Limb (tissue), 2 donors: ENCODE results near the gene ACER1.
"Not testable (repeated sequence)": the region's sequence is repeated elsewhere in the genome, so short reads cannot be mapped to it uniquely, and the experiment has no call there.

ENCODE experiments used
- DNase-seq, 2 donors: peaks; one replicate each; pipeline ENCODE4 v3.0.0-alpha.2; 2016; ENCODE audit errors: extremely low spot score in 2 of 2

Gene ACER1

DNA sequence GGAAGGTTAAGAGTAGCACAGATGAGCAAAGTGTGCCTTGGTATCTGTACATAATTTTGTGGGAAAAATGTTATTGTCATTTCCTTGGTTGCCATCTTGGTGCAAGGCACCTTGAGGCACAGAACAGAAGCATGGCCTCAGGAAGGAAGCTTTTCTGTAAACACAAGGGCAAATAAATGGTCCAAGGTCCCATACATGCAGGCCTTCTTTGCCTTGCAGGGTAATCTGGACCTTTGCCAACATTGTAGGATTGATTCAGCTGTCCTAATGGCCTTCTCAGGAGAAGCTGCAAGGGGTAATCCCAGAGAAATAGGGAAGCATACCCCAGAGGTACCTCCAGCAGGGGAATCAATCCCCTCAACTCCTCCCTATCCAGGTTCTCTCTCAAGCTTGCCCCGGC lies 44.7 kb downstream of the ACER1 start:
- DNase-seq = no peak

DNA sequence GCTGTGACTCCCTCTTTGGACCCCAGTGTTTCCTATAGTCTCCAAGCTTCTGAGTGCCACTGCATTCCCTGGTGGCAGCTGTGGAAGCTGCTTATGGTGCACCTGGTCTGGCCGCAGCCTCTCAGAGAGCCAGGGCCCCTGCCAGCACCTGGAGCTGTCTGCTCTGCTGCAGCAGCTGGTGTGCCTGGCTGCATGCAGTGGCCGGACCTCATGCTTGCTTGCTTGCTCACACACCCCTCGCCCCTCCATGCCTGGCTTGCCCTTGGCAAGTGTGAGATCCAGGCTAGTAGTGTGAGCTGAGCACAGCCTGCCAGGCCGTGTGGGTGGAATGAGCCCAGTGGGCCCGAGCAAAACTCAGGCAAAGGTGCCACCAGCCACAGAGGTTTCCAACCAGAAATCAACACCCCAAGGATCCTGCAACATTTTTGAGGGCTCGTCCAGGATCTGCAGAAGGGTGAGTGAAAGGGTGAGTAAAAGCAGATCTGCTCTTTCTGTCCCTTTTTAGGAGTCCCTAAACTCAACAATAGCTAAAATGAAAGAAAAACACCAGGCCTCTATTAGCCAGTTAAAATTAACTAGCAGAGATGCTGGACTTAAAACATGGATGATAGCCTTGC lies 46.0 kb downstream of the ACER1 start:
- DNase-seq = no peak

DNA sequence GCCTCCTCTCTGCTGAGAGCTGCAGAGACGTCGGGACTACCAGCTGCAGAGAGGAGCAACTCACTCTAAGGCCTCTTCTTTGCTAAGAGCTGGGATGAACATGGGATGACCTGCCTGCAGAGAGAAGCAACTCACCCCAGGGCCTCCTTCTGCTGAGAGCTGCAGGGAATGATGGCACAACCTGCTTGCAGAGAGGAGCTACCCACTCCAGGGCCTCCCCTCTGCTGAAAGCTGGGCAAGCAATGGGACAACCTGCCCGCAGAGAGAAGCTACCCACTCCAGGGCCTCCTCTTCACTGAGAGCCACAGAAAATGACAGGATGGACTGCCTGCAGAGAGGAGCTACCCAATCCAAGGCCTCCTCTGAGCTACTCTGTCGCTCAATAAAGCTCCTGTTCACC lies 46.7 kb downstream of the ACER1 start:
- DNase-seq = no peak

DNA sequence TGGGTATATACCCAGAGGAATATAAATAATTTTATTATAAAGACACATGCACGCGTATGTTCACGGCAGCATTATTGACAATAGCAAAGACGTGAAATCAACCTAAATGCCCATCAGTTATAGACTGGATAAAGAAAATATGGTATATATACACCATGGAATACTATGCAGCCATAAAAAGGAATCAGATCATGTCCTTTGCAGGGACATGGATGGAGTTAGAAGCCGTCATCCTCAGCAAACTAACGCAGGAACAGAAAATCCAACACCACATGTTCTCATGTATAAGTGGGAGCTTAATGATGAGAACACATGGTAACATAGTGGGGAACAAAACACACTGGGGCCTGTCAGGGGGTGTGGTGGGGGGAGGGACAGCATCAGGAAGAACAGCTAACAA lies 51.0 kb downstream of the ACER1 start:
- DNase-seq = not testable (repeated sequence)

DNA sequence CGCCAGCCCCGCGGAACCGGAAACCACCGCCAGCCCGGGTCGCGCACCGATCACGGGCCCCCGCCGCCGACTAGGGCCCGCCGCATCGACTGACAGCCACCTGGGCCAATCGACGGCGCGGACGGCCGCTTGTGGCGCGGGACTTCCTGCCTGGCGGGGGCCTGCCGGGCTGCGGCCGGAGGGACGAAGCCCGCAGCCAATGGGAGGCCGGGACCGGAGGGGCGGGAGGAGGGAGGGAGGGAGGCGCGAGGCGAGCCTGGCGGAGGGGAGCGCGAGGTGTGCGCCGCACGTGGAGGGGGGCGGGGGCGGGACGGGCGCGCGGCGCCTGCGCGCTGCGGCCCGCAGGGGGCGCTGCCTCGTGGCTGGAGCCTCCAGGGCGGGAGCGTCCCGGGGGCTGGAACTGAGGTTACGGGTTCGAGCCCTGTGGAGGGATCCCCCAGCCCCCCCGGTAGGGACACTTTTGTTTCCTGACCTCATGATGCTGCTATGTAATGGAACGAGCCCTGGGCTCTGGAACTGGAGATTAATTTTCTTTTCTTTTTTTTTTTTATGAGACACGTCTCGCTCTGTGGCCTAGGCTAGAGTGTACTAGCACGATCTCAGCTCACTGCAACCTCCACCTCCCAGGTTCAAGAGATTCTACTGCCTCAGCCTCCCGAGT lies 53.4 kb downstream of the ACER1 start, which contains the start of gene MLLT1:
Gene MLLT1, minus strand, starts transcription at position 45 of the 661 bp plus-strand sequence. CDS start 191 bp downstream, outside the sequence.
- peak; percentile 93 to 98 for DNase-seq

DNA sequence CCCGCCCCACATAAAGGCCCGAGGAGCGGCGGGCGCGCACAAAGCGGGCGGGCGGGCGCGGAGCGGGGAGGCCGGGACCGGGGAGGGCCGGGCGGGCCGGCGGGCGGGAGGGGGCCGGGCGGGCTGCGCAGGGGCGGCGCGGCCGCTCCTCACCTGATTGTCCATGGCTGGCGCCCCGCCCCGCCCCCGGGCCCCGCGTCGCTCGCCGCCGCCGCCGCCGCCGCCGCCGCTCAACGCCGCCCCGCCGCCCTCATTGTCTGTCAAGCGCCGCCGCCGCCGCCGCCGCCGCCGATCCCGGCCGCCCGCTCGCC lies 53.8 kb downstream of the ACER1 start:
- no peak for DNase-seq

DNA sequence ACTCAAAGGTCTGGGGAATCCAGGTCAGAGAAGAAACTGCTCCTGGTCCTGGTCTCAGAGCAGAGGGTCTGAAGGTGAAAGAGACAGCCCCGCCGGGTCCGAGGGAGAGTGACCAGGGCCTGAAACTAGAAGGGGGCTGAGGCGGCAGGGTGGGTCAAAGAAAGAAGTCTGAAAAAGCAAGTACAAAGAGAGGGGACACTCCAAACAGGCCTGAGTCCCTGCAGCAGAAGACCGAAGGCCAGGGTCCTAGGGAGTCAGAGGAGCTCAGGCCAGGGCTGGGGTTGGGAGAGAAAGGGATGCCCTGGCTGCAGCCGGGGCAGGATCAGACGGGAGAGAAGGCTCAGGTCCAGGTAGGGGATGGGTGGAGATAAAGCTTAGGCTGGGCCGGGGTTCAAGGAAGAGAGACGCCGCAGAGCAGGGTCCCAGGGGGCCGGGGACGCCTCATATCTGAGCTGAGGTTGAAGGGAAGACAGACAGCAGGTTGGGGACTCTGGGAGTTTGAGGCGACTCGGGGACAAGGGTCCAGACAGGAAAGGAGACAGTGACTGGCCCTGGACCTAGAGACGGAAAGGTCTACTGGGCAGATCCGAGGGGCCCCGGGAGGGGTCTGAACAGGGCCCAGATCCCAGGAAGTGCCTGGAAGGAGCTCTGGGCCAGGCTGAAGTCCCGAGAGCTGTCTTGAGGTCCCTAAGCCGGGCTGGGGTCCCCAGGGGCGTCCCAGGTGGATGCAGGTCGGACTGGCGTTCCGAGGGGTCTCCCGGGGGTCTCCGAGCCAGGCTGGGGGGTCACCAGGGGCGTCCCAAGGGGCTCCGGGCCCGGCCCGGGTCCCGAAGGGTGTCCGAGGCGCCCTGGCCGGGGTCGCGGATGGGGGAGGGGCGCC lies 54.4 kb downstream of the ACER1 start:
- DNase-seq = peak in 1 of 2 donors; percentile 59

DNA sequence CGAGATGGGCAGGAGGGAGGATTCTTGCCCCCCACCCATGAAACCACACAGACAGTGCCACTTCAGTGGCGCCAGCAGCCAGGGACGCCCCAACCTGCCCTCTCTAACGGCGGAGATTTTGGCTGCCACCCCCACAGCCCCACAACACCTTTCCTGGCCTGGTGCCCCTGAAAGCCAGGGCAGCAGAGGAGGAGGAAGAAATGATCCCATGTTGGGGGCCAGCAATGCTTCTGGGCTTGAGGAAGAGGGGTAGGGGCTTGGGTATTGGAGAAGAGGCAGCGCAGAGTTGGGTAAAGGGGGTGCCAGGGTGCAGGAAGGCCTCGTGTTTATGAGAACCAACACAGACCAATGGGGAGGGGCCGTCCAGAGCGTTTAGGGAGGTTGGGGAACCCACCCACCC lies 55.4 kb downstream of the ACER1 start:
- DNase-seq = no peak

DNA sequence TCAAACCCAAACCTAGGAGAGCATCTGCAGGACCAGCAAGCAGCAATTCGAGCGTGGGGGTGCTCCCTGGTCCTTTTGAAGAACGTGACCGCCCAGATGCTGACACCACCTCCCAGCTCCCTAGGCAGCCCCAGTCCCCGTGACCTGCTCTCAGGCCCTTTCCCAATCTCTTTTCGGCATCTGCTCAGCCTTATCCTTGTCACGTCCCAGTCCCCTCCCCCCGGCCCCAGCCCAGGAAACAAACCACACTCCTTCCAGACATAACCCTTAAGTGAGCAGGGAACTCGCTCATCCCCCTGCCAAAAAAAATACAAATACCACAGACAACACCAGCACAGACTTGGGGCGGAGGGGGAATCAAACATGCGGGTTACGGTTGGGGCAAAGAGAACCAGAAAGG lies 57.0 kb downstream of the ACER1 start:
- no peak for DNase-seq

DNA sequence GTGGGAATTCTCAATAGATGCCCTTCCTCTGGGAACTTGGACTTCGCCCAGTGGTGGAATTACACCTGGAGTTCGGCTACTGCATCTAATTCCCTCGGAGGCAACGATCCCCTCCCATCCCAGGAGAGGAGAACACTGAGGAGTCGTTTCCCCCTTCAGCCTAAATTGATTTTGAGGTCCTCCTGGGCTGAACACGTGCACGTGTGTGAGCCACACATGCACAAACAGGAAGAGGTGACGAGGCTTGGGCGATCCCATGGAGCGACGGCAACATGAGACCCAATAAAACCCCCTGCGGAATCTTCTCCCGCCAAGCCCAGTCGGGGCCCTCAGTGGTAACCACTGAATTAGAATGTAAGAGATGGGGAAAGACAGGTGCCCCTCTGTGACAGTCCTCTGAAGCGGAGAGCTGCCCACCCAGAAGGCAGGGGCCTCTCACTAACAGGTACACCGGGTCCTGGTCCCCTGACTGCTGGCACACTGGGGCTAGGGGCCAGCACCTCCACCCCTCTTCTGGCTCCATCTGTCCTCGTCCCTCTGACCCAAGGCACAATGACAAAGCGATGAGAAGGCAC lies 58.2 kb downstream of the ACER1 start:
- no peak for DNase-seq

DNA sequence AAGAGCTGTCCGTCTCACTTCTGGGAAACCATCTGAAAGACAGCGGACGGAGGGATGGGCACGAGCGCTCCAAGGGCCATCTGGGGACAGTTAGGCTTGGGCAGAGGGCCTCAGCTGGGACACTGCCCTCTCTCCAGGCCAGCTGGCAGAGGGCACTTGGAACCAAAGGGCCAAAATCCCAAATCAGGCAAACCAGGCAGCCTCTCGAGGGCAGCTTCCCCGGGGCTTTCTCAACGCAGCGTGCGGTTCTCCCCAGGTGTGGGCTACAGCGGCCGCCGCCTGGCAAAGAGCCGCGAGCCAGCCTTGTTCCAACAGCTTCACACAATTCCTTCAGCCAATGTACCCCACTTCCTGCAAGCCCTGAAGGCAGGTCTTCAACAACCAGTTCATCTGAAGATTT lies 58.7 kb downstream of the ACER1 start:
- no peak for DNase-seq

DNA sequence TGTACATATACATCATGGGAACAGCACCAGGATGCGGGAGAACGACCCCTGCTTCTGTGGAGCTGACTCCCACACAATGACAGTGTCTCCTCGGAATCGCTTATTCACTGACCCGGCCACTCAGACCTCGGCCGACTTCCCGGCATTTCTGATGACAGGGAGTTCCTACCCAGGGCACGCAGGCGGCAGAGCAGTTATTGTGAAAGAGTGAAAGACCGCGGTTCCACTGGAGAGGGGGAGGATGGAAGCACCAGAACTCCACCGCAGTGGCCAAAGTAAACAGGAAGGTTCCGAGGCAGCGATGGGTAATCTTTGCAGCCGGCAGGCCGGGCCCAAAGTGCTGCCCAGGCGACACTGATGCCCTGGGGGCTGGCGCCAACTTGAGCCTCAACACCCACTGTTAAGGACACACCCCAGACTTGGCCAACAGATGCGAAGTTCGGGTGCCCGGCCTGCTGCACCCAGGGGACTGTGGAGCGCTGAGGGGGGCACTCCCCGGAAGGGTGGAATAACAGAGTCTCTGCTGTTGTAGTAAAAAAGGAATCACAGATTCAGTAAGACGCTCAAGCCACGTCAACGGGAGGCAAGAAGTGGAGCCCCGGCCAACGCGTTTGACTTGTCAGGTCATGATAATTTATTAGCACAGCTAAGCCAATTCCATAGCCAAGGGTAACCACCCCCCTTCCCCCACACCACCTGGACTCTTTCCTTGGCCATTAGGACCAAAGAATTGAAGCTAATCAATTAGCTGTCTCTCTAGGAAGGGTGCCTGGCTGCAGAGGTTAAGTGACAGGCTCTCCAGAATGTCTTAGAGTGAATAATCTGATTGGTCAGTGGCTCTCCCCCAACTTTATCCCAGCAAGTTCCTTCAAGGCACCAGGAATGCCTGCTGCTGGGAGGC lies 59.5 kb downstream of the ACER1 start:
- DNase-seq = no peak

DNA sequence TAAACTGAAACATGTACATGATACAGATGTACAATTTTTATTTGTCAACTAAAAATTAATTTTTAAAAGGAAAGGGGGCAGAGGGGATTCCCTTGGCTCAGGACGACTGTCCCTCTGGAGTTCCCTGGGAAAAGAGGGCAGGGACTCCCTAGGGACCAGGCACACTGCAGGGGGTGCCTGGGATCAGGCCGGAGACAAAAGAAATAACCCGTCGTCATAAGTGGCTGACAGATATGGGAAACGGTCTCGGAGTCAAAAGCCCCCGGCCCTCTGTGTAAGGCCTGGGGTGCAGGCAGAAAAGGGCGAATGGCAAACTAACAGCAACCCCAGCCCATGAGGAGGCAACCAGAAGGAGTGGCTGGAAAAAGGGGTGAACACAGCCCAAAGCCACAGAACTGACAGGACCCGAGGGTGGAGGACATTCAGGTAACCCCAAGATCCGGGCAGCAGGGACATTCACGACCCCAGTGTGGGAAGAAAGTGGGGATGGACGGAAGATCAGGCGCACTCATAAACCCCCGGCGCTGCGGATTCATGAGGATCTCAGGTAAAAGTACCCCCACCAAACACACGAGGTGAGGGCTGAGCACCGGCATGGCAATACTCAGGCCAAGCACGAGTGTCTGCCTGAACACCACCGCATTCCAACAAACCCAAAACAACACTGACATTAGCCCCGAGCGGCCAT lies 60.4 kb downstream of the ACER1 start:
- no peak for DNase-seq

DNA sequence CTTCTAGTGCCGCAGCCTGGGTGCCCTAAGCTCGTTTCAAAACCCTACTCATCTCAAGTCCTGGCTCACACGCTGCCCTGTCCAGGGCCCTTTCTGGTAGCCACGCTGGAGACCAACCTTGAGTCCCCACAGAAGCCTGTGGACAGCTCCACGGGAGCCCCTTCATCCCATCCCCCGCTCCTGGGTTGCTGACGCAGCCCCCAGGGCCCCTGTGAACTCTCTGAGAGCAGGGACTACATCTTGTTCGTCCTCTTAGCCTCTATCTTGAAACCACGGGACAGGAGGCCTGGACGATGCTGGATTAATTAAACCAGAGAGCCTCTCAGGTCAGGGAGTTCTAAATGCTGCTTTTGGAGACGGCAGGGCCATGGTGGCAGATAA lies 61.0 kb downstream of the ACER1 start:
- DNase-seq = no peak

DNA sequence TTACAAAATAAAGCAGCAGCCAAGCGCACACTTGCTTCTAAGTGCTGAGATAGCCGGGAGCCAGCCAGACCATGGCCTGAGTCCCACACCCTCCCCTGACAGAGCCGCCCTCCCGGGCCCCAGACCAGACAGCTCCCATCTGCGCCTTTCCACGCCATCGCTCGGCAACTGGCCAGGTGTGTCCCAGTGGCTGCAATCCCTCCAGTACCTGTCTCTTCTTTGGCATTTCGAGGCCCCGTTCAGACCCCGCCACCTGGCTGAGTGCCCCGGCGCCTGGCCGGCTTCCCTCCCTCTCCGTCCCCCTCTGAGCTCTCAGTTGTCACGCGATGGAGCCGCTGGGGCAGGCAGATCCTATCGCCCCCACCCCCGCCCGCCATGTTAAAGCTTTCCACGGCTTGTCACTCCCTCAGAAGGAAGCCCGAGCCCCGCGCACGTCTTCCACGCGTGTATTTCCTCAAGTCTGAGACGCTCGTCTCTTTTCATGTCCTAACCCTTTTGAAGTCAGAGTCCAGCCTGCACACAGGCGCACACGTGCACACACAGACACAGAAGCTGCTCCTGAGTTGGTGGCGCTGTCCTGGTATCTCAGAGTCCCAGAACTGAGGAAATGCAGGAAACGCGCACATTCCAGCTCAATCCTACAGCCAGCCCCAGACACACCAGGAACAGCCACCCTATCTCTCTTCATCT lies 61.5 kb downstream of the ACER1 start:
- peak; percentile 32 to 69 for DNase-seq

DNA sequence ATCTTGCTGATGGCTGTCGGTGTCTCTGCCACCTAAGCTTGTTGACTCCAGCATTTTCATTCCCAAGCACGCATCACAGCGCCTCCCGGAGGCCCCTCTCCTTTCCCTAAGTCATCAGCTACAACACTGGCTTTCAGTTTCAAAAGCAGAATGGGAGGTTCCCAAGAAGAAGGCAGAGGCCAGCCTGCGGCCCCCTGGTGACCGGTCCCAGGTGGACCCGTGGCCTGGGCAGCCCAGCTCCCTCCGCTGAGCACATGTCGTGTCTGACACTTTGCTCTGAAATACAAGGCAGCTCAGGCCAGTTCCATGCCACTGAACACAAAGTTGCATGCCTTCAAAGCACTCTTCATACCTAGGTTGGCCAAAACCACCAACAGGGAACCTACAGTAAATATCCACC lies 62.2 kb downstream of the ACER1 start:
- no peak for DNase-seq

DNA sequence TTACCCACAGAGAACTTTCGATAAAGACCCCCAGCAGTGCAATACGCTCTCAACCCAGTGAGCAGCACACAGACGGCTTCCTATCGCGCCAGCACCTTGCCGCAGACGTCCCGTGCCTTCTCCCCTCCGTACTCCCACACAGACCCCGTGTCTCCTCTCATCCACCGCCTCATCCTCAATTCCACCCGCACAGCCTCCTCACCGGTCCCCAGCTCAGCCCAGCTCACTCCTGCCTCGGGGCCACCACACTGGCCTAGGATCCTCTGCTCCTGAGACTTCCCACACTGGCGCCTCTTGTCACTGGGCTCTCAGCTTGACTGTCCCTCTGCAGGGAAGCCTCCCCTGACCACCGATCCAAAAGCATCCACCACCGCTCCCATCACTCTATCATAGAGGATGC lies 62.6 kb downstream of the ACER1 start:
- DNase-seq = no peak

DNA sequence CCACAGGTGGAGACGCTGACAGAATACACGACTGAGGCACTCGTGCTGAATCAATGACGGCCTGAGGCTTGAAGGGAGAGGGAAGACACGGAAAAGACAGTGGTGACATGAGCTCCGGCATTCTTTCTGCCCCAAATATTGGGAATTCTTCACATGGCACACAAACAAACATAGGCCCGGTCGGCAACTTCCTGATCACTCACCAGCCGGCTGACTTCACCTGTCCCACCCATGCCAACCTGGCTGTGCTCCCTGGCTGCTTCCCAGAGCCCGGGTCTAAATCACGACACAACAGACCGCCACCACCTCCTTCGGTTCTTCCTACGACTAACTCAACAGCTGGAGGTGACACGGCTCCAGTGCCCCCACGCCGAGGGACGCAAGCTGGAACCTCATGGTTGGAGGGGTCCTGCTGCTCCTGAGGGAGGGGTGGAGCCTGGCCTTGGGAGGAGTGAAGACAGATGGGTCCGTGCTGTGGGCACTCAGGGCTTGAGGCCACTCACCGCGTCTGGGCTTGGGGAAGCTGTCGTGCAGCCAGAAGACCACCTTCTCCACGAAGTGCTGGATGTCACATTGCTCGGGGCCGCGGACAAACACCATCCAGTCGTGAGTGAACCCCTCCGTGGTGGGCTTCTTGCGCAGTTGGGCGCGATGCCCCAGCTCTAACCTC lies 63.2 kb downstream of the ACER1 start:
- no peak for DNase-seq

DNA sequence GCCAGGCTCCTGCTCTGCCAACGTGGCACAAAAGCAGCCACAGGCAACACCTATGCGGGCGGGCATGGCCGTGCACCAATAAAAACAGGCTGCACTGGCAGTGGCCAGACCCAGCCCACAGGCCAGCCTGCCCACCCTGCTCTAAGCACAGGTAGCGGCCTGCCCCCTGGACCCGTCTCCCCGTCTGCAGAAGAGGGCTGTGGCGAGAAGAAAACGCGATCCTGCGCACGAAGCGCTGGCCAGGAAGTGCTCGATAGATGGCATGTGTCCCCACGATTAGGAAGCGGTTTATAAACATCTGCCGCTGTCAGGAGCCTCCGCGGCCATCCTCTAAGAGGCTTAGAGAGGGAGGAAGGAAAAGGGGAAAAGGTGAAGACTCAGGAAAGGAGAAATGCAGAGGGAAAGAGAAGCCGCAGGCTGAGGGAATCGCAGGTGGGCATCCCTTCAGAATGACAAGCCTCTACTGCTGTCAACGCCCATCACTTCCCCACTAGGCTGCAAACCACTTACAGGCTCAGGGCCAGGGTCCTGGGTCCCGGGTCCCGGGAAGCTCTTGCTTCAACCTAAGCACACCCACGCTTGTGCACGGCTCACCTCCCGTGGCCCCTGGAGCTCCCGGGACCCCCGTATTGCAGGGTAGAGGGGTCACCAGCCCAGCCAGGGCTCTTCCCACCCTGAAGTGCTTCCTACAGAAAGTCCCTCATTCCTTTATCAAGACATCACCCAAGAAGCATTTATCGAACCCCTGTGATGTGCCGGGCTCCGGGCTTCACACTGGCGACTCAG lies 64.1 kb downstream of the ACER1 start:
- no peak for DNase-seq
